H1 (cell line): ENCODE measurements around the gene NUP107. TPM values are rescaled to one million over a fixed set of nuclear protein-coding genes. Genes with fewer than 3 reads are reported as not detected.

ENCODE experiments used
- CTCF ChIA-PET: fragments of 300-600 bp; sonication (Branson Sonifier 250); formaldehyde crosslinking; loops from one replicate; lab custom pipeline; 2021; ENCODE audit not compliant: partially characterized antibody; lab: Charles Lee
- POLR2A ChIA-PET: fragments of 300-600 bp; sonication (Branson Sonifier 250); formaldehyde crosslinking; loops from one replicate; lab custom pipeline; 2021; ENCODE audit warnings: inconsistent platforms; ENCODE audit not compliant: partially characterized antibody; lab: Charles Lee
- DNase-seq, 2 experiments: peaks; one replicate each; pipeline versions ENCODE4 v3.0.0 to v3.0.0-alpha.2; 2010 to 2022; ENCODE audit warnings: low spot score in 2 of 2, low read depth in 1 of 2, mixed read lengths in 1 of 2
- FAIRE-seq: peaks from 2 replicates; lab custom pipeline; 2011; peaks lifted over from hg19 to GRCh38; lab: Jason Lieb, UNC
- H2AFZ ChIP-seq: 2 replicates; pipeline ENCODE4 v1.8.1; 2012; ENCODE audit warnings: low read length, inconsistent platforms
- H2AK5ac ChIP-seq: 2 replicates; pipeline ENCODE4 v1.6.1; 2013; ENCODE audit warnings: low read depth, low read length
- H2BK120ac ChIP-seq: replicated peaks from 2 replicates; pipeline ENCODE3; 2013; ENCODE audit warnings: low read depth, low read length, inconsistent platforms
- H2BK12ac ChIP-seq: 2 replicates; pipeline ENCODE4 v1.6.1; 2013; ENCODE audit warnings: low read depth, low read length
- H2BK15ac ChIP-seq: 2 replicates; pipeline ENCODE4 v1.6.1; 2013; ENCODE audit warnings: low read length
- H2BK20ac ChIP-seq: 2 replicates; pipeline ENCODE4 v1.6.1; 2013; ENCODE audit warnings: low read length
- H2BK5ac ChIP-seq: 2 replicates; pipeline ENCODE4 v1.6.1; 2013; ENCODE audit warnings: low read depth, low read length
- H3K14ac ChIP-seq: 2 replicates; pipeline ENCODE4 v1.6.1; 2013; ENCODE audit warnings: inconsistent platforms; ENCODE audit not compliant: insufficient read length
- H3K18ac ChIP-seq: 2 replicates; pipeline ENCODE4 v1.6.1; 2013; ENCODE audit warnings: low read length; ENCODE audit errors: extremely low read depth
- H3K23ac ChIP-seq: 2 replicates; pipeline ENCODE4 v1.6.1; 2013; ENCODE audit warnings: inconsistent platforms; ENCODE audit not compliant: insufficient read length
- H3K23me2 ChIP-seq: 2 replicates; pipeline ENCODE4 v1.6.1; 2013; ENCODE audit warnings: low read depth, low read length
- H3K27ac ChIP-seq: 2 replicates; pipeline ENCODE4 v1.6.1; 2011; ENCODE audit warnings: low read depth, low read length, inconsistent platforms
- H3K27me3 ChIP-seq, 4 experiments: replicated peaks in 1 of 4; 1 replicate in 1 of 4; 2 replicates in 3 of 4; pipeline versions ENCODE4 v1.6.1 to v1.8.1; 2011 to 2013; ENCODE audit warnings: low read length in 3 of 4, mild to moderate bottlenecking in 3 of 4, inconsistent platforms in 2 of 4, mixed read lengths in 2 of 4, moderate library complexity in 1 of 4; ENCODE audit not compliant: control insufficient read depth in 3 of 4, insufficient read depth in 3 of 4; ENCODE audit errors: extremely low read depth in 1 of 4
- H3K36me3 ChIP-seq, 4 experiments: 2 replicates each; pipeline versions ENCODE4 v1.6.1 to v1.8.1; 2011 to 2013; ENCODE audit warnings: mild to moderate bottlenecking in 4 of 4, low read length in 3 of 4, moderate library complexity in 2 of 4, control low read depth in 1 of 4, inconsistent platforms in 1 of 4; ENCODE audit not compliant: insufficient read depth in 4 of 4, control insufficient read depth in 2 of 4
- H3K4ac ChIP-seq: replicated peaks from 2 replicates; pipeline ENCODE3; 2013; ENCODE audit warnings: low read length, low read depth, mixed read lengths, inconsistent platforms; ENCODE audit not compliant: insufficient read length
- H3K4me1 ChIP-seq, 4 experiments: replicated peaks in 1 of 4; 1 replicate in 1 of 4; 2 replicates in 3 of 4; pipeline versions ENCODE4 v1.6.1 to v1.8.1; 2011 to 2013; ENCODE audit warnings: low read length in 3 of 4, inconsistent platforms in 2 of 4, mixed read lengths in 1 of 4; ENCODE audit not compliant: insufficient read depth in 4 of 4, control insufficient read depth in 3 of 4
- H3K4me2 ChIP-seq, 2 experiments: 2 replicates each; pipeline versions ENCODE4 v1.6.1 to v1.8.1; 2011 to 2013; ENCODE audit warnings: low read depth in 2 of 2, low read length in 2 of 2, control low read depth in 1 of 2, inconsistent platforms in 1 of 2, mild to moderate bottlenecking in 1 of 2; ENCODE audit not compliant: insufficient read depth in 1 of 2
- H3K4me3 ChIP-seq, 4 experiments: fragments of 200-600, 300-600 bp in 1 of 4; sonication (generic), shearing (Covaris generic), sonication (Bioruptor Twin) in 1 of 4; 2 replicates each; pipeline versions ENCODE4 v1.5.1 to v1.8.1; 2011 to 2016; ENCODE audit warnings: low read length in 4 of 4, low read depth in 3 of 4, control low read depth in 2 of 4, inconsistent platforms in 2 of 4, mild to moderate bottlenecking in 2 of 4, mixed read lengths in 1 of 4, moderate library complexity in 1 of 4; ENCODE audit not compliant: insufficient read depth in 2 of 4; ENCODE audit errors: extremely low read depth in 1 of 4
- H3K56ac ChIP-seq: replicated peaks from 2 replicates; pipeline ENCODE3; 2013; ENCODE audit warnings: low read depth, mild to moderate bottlenecking, mixed read lengths, low read length, inconsistent platforms; ENCODE audit not compliant: insufficient read length
- H3K79me1 ChIP-seq: 2 replicates; pipeline ENCODE4 v1.6.1; 2013; ENCODE audit warnings: low read depth, low read length, control low read depth
- H3K79me2 ChIP-seq, 2 experiments: 2 replicates each; pipeline versions ENCODE4 v1.6.1 to v1.8.1; 2012 to 2013; ENCODE audit warnings: low read length in 2 of 2, mild to moderate bottlenecking in 2 of 2, inconsistent platforms in 1 of 2; ENCODE audit not compliant: insufficient read depth in 2 of 2, control insufficient read depth in 1 of 2
- H3K9ac ChIP-seq, 4 experiments: replicated peaks in 1 of 4; 1 replicate in 1 of 4; 2 replicates in 3 of 4; pipeline versions ENCODE4 v1.6.1 to v1.8.1; 2011 to 2013; ENCODE audit warnings: low read depth in 3 of 4, low read length in 3 of 4, control low read depth in 2 of 4, mild to moderate bottlenecking in 2 of 4, moderate library complexity in 2 of 4, inconsistent platforms in 1 of 4; ENCODE audit errors: extremely low read depth in 1 of 4
- H3K9me3 ChIP-seq, 2 experiments: 2 replicates each; pipeline versions ENCODE4 v1.6.1 to v1.8.1; 2012 to 2013; ENCODE audit warnings: mild to moderate bottlenecking in 2 of 2, moderate library complexity in 2 of 2, control low read depth in 1 of 2, inconsistent platforms in 1 of 2, low read depth in 1 of 2, low read length in 1 of 2, mixed read lengths in 1 of 2; ENCODE audit not compliant: insufficient read depth in 2 of 2
- H4K20me1 ChIP-seq, 2 experiments: replicated peaks in 1 of 2; 2 replicates each; pipeline versions ENCODE3 to v1.8.1; 2011 to 2013; ENCODE audit warnings: inconsistent platforms in 2 of 2, low read length in 2 of 2, mild to moderate bottlenecking in 1 of 2; ENCODE audit not compliant: insufficient read depth in 2 of 2, control insufficient read depth in 1 of 2
- H4K5ac ChIP-seq: 2 replicates; pipeline ENCODE4 v1.6.1; 2013; ENCODE audit warnings: low read length, low read depth, mixed read lengths, inconsistent platforms; ENCODE audit not compliant: insufficient read length
- H4K8ac ChIP-seq: 2 replicates; pipeline ENCODE4 v1.8.0; 2013; ENCODE audit warnings: mild to moderate bottlenecking, moderate library complexity, low read length, inconsistent platforms; ENCODE audit not compliant: insufficient read depth; ENCODE audit errors: extremely low read depth
- H4K91ac ChIP-seq: replicated peaks from 2 replicates; pipeline ENCODE3; 2013; ENCODE audit warnings: low read length, mixed read lengths, inconsistent platforms; ENCODE audit not compliant: insufficient read length
- BACH1 ChIP-seq: IDR thresholded peaks from 2 replicates; pipeline ENCODE4 v1.6.1; 2012; ENCODE audit warnings: low read length, improper control_type of control experiment
- CEBPB ChIP-seq: IDR thresholded peaks from 2 replicates; pipeline ENCODE4 v1.6.1; 2012; ENCODE audit warnings: low read depth, low read length
- KDM1A ChIP-seq: fragments of 200-600, 300-600 bp; sonication (generic); IDR thresholded peaks from 2 replicates; pipeline ENCODE4 v1.7.1; 2016; ENCODE audit warnings: mild to moderate bottlenecking, low read length, borderline replicate concordance
- KDM5A ChIP-seq: fragments of 200-600 bp; IDR thresholded peaks from 2 replicates; pipeline ENCODE4 v1.7.1; 2012; ENCODE audit warnings: mild to moderate bottlenecking, low read length, inconsistent platforms, mixed read lengths
- SP1 ChIP-seq: IDR thresholded peaks from 2 replicates; pipeline ENCODE4 v1.6.1; 2011; ENCODE audit warnings: low read depth, low read length
- TAF1 ChIP-seq: IDR thresholded peaks from 2 replicates; pipeline ENCODE4 v1.6.1; 2011; ENCODE audit warnings: mild to moderate bottlenecking, low read depth, low read length
- polyA plus RNA-seq, 7 experiments: library from polyadenylated mRNA; depleted of rRNA in 3 of 7; stranded (reverse) in 5 of 7; unstranded in 2 of 7; fragments of >200 nt in 5 of 7; fragments of 200-250 nt in 2 of 7; gene quantifications; 1 replicate in 5 of 7; 2 replicates in 1 of 7; 4 replicates in 1 of 7; pipeline versions ENCODE4 v1.2.1 to v1.2.3, GENCODE V29; 2011 to 2013; ENCODE audit warnings: missing spikeins in 2 of 7, mixed read lengths in 2 of 7
- total RNA-seq: library from RNA; stranded (reverse); fragmentation: NEBNext Ultra II Directional; extraction: Animal tissue kit (Norgen Biotek cat#: 25700); gene quantifications from 2 replicates; pipeline ENCODE4 v1.2.1, GENCODE V29; 2021

NUP107 gene
- total and polyA plus RNA-seq, 2 of the 8 experiments (the other 6 are each of a cell fraction or from before 2014, with no cell fraction given), result 46.1 to 141 TPM

GRCh38 chr12:68695454-68695853 is 8.7 kb downstream of the NUP107 start:
- ChIA-PET POLR2A (no interaction called here), CTCF (no interaction called here)

More at GRCh38 chr12:68695454-68695853, 8.7 kb downstream of the NUP107 start:
- Histone ChIP-seq H3K36me3 (peaks cover 30 to 83% (median 62%) of the 10 kb centered on the region in 4 experiments), H2BK120ac (no peak overlapping the region), H4K5ac (no peak overlapping the region), H3K4ac (no peak overlapping the region), H2BK12ac (no peak overlapping the region), H3K14ac (no peak overlapping the region), H2BK20ac (no peak overlapping the region), H4K91ac (no peak overlapping the region), H3K9ac (no peak overlapping the region), H3K79me1 (no peaks in the 10 kb centered on the region; the same call in 1 of the 2 replicates), H3K79me2 (peaks cover 0 to 2% of the 10 kb centered on the region in 2 experiments; a peak in 2 of 4 replicates), H2AK5ac (no peak overlapping the region), H2BK15ac (no peak overlapping the region), H3K18ac (no peak overlapping the region), H4K8ac (no peak overlapping the region), H3K4me2 (no peak overlapping the region), H3K4me3 (no peak overlapping the region), H3K27ac (no peak overlapping the region), H2BK5ac (no peak overlapping the region), H3K27me3 (no peaks in the 10 kb centered on the region), H3K9me3 (no peaks in the 10 kb centered on the region), H3K23ac (no peak overlapping the region), H2AFZ (no peak overlapping the region), H3K23me2 (no peaks in the 10 kb centered on the region), H4K20me1 (no peaks in the 10 kb centered on the region), H3K56ac (no peak overlapping the region), H3K4me1 (no peaks in the 10 kb centered on the region)
- TF ChIP-seq KDM1A, result no peak
- no peak for TF ChIP-seq BACH1
- no peak for TF ChIP-seq TAF1
- no peak for TF ChIP-seq CEBPB
- no peak for TF ChIP-seq SP1
- no peak for TF ChIP-seq KDM5A
- DNase-seq (no peak), FAIRE-seq (no peak)
